Left lung (tissue), 14 donors: ENCODE results near the gene OR9K2. TPM values are rescaled to one million over a fixed set of nuclear protein-coding genes. Genes with fewer than 3 reads are reported as not detected.

ENCODE experiments used
- ATAC-seq: fragments of 200-7000 bp; cut with Tn5 transposase; one replicate; pipeline ENCODE4 v1.9.1; 2020; ENCODE audit warnings: moderate library complexity
- DNase-seq, 4 donors: peaks; one replicate each; pipeline ENCODE4 v3.0.0-alpha.2; 2013 to 2020
- H3K27ac ChIP-seq, 2 donors: fragments of 200-600 bp; sonication (generic) in 1 of 2; one replicate each; pipeline versions ENCODE4 v1.5.0 to v1.8.0; 2020 to 2021
- H3K27me3 ChIP-seq, 2 donors: fragments of 200-600 bp; sonication (generic) in 1 of 2; one replicate each; pipeline versions ENCODE4 v1.5.0 to v1.8.0; 2020 to 2021
- H3K36me3 ChIP-seq, 2 donors: fragments of 200-600 bp; sonication (generic) in 1 of 2; one replicate each; pipeline versions ENCODE4 v1.5.0 to v1.8.0; 2020 to 2021
- H3K4me1 ChIP-seq, 2 donors: fragments of 200-600 bp; one replicate each; pipeline ENCODE4 v1.8.0; 2021
- H3K4me3 ChIP-seq, 2 donors: fragments of 200-600 bp; sonication (generic) in 1 of 2; one replicate each; pipeline versions ENCODE4 v1.5.0 to v1.8.0; 2020 to 2021; ENCODE audit warnings: mild to moderate bottlenecking in 1 of 2
- H3K9me3 ChIP-seq, 2 donors: fragments of 200-600 bp; sonication (generic) in 1 of 2; one replicate each; pipeline versions ENCODE4 v1.5.0 to v1.8.0; 2020 to 2021
- CTCF ChIP-seq, 2 donors: fragments of 200-600 bp; sonication (generic) in 1 of 2; IDR thresholded peaks; one replicate each; pipeline versions ENCODE4 v1.5.0 to v1.8.0; 2021; ENCODE audit warnings: antibody characterized with exemption in 2 of 2
- intact Hi-C, 2 donors: fragments of 100-400 bp; cut with DNase I; formaldehyde crosslinking; loops; one replicate each; pipeline versions ENCODE4 v1.11.2 to v1.14.2; 2022
- long read RNA-seq, 12 donors: library from polyadenylated mRNA in 2 of 12; unstranded in 2 of 12; transcript quantifications; one replicate each; pipeline ENCODE4 v2.0.0 and lab custom pipeline, GENCODE V29; 2019 to 2026
- polyA plus RNA-seq, 6 donors: library from polyadenylated mRNA; unstranded; fragments of 120-200 nt; gene quantifications; one replicate each; pipeline ENCODE4 v1.2.1, GENCODE V29; 2013; ENCODE audit not compliant: insufficient read length in 6 of 6
- total RNA-seq, 2 donors: library from RNA; stranded (reverse); fragmentation: NEBNext Ultra II Directional; extraction: Animal tissue kit (Norgen Biotek cat#: 25700); gene quantifications; one replicate each; pipeline ENCODE4 v1.2.1, GENCODE V29; 2021
- donor health status: DM: no; HTN: yes; CAD: no.
- donor health status: DM: no; HTN: no; CAD: no.

The OR9K2 gene, protein sequence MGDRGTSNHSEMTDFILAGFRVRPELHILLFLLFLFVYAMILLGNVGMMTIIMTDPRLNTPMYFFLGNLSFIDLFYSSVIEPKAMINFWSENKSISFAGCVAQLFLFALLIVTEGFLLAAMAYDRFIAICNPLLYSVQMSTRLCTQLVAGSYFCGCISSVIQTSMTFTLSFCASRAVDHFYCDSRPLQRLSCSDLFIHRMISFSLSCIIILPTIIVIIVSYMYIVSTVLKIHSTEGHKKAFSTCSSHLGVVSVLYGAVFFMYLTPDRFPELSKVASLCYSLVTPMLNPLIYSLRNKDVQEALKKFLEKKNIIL
- total RNA-seq (not detected), polyA plus RNA-seq (not detected)
- long read RNA-seq, donor 1: 0 reads
- long read RNA-seq, donor 2: 0 reads
- long read RNA-seq, donor 3: 0 reads
- long read RNA-seq, donor 4: 0 reads
- long read RNA-seq, donor 5: 0 reads
- long read RNA-seq, donor 6: 0 reads
- long read RNA-seq, donor 7: 0 reads
- long read RNA-seq, donor 8: 0 reads
- long read RNA-seq, donor 9: 0 reads
- long read RNA-seq, donor 10: 0 reads
- long read RNA-seq, donor 11: 0 reads
- long read RNA-seq, donor 12: 0 reads

- ATAC-seq: no peak
- Histone ChIP-seq H3K27me3 (peaks cover 0 to 3% of the 10 kb centered on the region in 2 donors), H3K27ac (no peak within 1 kb of the TSS), H3K9me3 (no peaks in the 10 kb centered on the region), H3K4me1 (no peaks in the 10 kb centered on the region), H3K4me3 (no peak within 1 kb of the TSS), H3K36me3 (no peaks in the 10 kb centered on the region)
- no peak for TF ChIP-seq CTCF (IDR thresholded peaks at IDR 0.05)
- no peak for DNase-seq
- intact Hi-C loops: no loop called here
Observed at GRCh38 chr12:55126106-55126505, at the start of gene OR9K2. Gene OR9K2, plus strand, starts transcription at chr12:55126406. Its CDS starts 3,429 bp downstream, at chr12:55129835.

DNA sequence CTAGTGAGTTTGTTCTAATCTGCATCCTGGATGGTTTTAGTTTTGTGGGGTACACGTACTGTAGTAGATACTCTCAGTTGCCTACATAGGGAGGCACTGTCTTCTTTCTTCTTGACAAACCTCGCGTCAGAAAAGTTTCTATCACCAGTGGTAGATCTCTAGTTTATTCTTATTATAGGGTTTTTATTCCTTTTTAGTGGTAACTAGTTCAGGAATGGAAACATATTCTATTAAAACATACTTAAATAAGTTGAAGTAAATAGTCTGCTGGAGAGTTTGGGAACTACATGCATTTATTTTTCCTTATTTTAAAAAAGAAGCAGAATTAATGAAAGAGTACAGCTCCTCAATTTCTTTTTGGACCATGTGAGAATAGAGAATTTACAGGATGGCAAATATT lies 33.6 kb upstream of the OR9K2 start:
- Histone ChIP-seq H3K4me1 (no peaks in the 10 kb centered on the region), H3K9me3 (no peaks in the 10 kb centered on the region), H3K4me3 (no peak overlapping the region), H3K36me3 (no peaks in the 10 kb centered on the region), H3K27me3 (no peaks in the 10 kb centered on the region), H3K27ac (no peak overlapping the region)
- TF ChIP-seq CTCF (IDR thresholded peaks at IDR 0.05): no peak
- intact Hi-C loops: no loop called here
- DNase-seq (no peak), ATAC-seq (no peak)

GRCh38 chr12:55112378-55112875 lies 13.8 kb upstream of the OR9K2 start:
- TF ChIP-seq CTCF (IDR thresholded peaks at IDR 0.05): no peak
- ATAC-seq: no peak
- H3K4me3 ChIP-seq: no peak overlapping the region
- H3K9me3 ChIP-seq: no peaks in the 10 kb centered on the region
- intact Hi-C loops: no loop called here
- no peaks in the 10 kb centered on the region for H3K36me3 ChIP-seq
- H3K27me3 ChIP-seq: no peaks in the 10 kb centered on the region
- no peaks in the 10 kb centered on the region for H3K4me1 ChIP-seq
- no peak for DNase-seq
- no peak overlapping the region for H3K27ac ChIP-seq

DNA sequence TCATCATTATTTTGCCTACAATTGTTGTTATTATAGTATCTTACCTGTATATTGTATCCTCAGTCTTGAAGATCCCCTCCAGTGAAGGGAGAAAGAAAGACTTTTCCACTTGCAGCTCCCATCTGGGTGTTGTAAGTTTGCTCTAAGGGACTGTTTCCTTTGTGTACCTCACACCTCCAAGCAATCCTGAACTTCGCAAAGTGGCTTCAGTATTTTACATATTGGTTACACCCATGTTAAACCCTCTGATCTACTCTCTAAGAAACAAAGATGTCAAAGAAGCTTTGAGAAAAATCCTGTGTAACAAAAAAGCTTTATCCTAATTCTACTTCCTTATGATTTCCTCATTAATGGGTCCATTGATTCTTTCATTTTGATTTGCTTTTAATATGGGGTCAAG lies 10.1 kb upstream of the OR9K2 start:
- DNase-seq (no peak), ATAC-seq (no peak)
- no peaks in the 10 kb centered on the region for H3K9me3 ChIP-seq
- no peaks in the 10 kb centered on the region for H3K36me3 ChIP-seq
- H3K27ac ChIP-seq: no peak overlapping the region
- H3K27me3 ChIP-seq: no peaks in the 10 kb centered on the region
- TF ChIP-seq CTCF (IDR thresholded peaks at IDR 0.05): no peak
- no peaks in the 10 kb centered on the region for H3K4me1 ChIP-seq
- intact Hi-C loops: no loop called here
- no peak overlapping the region for H3K4me3 ChIP-seq

GRCh38 chr12:55132816-55133215 lies 6.6 kb downstream of the OR9K2 start:
- Histone ChIP-seq H3K27me3 (peaks cover 0 to 10% of the 10 kb centered on the region in 2 donors), H3K36me3 (no peaks in the 10 kb centered on the region), H3K27ac (no peak overlapping the region), H3K4me1 (no peaks in the 10 kb centered on the region), H3K4me3 (no peak overlapping the region), H3K9me3 (no peaks in the 10 kb centered on the region)
- TF ChIP-seq CTCF (IDR thresholded peaks at IDR 0.05): no peak
- ATAC-seq (no peak), DNase-seq (no peak)
- intact Hi-C loops: no loop called here
